Epithelial cell of esophagus (primary cell): Measurements from ENCODE around the gene SELL.

Experiments used
- DNase-seq: peaks from one replicate; pipeline ENCODE4 v3.0.0; 2010; ENCODE audit warnings: low read depth
- H3K4me3 ChIP-seq: 2 replicates; pipeline ENCODE4 v1.5.1; 2011; ENCODE audit warnings: mild to moderate bottlenecking, low read length, control low read depth
- TF ChIP-seq, protein P1 (sequence below): IDR thresholded peaks from 2 replicates; pipeline ENCODE4 v1.5.1; 2011; ENCODE audit warnings: low read depth, mild to moderate bottlenecking, low read length, control low read depth, inconsistent platforms; ENCODE audit not compliant: insufficient read depth; ENCODE audit errors: missing control alignments

The SELL gene

DNA sequence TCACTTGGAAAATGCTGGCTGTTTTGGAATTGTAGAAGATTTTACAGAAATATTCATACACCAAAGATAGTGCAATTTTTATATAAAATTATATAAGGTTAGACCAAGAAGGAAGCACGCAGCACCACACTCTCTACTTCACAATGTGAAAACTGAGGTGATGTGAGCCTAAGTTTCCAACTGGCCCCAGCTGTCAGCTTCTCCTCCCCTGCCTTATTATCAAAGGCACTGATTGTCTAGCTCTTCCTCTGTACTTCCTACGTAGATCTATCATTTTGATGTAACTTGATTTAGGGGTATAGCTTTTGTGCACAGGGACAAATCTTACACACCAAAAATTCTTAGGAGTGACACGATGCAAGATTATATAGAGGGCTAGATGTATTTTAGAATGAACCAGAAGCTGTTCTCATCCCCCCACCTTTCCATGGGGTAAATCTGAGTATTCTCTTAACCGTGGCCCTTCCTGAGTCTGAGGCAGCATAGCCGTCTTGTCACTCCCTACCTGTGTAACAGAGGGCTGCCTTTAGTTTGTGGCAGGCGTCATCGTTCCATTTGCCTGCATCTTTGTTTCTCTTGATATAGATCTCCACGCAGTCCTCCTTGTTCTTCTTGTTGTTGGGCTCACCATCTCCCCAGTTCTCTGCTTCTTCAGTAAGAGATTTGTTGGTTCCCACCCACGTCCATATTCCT, 3.4 kb downstream of the SELL start:
- TF ChIP-seq, protein P1, sequence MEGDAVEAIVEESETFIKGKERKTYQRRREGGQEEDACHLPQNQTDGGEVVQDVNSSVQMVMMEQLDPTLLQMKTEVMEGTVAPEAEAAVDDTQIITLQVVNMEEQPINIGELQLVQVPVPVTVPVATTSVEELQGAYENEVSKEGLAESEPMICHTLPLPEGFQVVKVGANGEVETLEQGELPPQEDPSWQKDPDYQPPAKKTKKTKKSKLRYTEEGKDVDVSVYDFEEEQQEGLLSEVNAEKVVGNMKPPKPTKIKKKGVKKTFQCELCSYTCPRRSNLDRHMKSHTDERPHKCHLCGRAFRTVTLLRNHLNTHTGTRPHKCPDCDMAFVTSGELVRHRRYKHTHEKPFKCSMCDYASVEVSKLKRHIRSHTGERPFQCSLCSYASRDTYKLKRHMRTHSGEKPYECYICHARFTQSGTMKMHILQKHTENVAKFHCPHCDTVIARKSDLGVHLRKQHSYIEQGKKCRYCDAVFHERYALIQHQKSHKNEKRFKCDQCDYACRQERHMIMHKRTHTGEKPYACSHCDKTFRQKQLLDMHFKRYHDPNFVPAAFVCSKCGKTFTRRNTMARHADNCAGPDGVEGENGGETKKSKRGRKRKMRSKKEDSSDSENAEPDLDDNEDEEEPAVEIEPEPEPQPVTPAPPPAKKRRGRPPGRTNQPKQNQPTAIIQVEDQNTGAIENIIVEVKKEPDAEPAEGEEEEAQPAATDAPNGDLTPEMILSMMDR = no peak
- DNase-seq = no peak
- H3K4me3 ChIP-seq = no peak overlapping the region

DNA sequence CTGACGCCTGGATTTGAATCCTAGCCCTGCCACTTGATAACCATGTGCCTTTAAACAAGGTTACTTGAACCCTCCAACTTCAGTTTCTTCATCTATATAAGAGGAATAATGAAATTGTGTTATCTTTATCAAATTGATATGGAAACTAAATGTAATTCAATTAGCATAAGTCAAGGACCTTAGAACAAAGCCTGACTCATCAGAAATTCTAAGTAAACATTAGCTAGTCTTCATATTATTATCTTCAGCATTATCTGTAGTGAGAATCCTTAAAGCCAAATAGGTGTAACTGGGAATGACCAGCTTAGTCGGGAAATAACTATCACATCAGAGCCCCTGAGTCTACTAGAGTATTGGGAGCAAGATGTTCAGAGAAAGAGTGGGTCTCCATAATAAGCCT, 6.6 kb downstream of the SELL start:
- no peak overlapping the region for H3K4me3 ChIP-seq
- TF ChIP-seq, protein P1 = no peak
- DNase-seq = no peak

DNA sequence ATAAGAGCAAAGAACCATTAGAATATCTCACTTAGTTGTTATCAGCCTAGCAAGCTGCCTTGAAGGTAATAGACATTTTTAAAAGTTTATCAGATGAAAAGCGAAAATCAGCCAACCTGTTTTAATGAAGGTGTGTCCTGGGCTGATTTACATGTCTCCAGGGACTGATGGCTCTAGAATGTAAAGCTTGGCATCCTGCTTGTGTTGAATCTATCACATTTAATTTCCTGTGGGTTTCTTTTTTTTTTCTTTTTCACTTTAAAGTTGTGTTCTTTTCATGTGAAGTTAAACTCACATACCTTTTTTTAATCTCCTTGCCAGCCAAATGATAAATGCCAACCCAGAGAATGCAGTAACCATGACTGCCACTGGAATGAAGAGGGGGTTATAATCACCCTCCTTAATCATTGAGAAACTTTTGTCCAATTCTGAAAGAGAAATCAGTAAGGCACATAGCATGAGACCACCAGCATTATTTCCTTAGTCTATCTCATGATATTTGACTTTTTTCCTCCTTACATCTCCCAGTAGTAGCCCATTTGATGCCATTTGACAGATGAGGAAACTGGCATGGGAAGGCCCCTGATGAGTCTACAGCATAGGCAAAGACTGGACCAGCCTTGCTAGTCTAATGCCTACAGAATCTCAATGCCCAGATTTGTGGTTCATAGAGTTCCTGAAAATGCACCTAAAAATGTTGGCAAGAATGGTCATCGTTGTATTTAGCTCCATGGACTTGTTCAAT, 10.0 kb downstream of the SELL start:
- H3K4me3 ChIP-seq = no peak overlapping the region
- TF ChIP-seq, protein P1 = no peak
- DNase-seq = no peak

DNA sequence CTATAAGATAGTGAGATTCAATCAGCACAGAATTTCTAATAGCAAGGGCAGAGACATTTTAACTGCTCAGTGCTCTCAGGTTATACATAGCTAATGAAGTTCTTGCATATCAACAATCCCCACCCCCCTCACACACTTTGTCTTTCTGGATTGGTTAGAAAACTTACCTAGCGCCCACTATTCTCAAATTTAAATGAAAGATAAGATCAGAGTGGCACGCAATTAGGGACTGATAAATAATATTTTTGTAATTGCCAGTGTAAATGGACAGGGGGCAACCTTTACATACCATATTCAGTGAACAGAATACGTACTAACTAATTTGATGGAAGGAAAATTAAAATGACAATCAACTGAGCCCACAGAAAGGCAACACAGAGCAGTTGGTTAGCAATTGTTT, 11.7 kb downstream of the SELL start:
- no peak for DNase-seq
- H3K4me3 ChIP-seq = no peak overlapping the region
- TF ChIP-seq, protein P1 = no peak

DNA sequence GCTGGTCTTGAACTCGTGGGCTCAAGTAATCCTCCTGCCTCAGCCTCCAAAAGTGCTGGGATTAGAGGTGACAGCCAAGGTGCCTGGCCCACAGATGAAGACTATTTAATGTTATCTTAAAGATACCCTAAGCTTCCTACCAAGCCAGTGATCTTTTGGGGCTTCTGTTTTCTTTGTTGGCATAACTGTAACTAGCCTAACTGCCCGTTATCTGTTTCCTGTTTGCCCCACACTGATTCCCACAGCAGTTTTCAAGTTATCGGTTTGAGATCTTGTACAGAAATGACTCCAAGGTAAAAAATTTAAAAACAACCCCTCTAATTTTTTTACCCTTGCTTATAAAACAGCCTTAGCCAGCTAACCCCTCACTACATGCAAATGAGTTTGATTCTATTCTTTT, 12.4 kb downstream of the SELL start:
- TF ChIP-seq, protein P1 = no peak
- no peak for DNase-seq
- no peak overlapping the region for H3K4me3 ChIP-seq

DNA sequence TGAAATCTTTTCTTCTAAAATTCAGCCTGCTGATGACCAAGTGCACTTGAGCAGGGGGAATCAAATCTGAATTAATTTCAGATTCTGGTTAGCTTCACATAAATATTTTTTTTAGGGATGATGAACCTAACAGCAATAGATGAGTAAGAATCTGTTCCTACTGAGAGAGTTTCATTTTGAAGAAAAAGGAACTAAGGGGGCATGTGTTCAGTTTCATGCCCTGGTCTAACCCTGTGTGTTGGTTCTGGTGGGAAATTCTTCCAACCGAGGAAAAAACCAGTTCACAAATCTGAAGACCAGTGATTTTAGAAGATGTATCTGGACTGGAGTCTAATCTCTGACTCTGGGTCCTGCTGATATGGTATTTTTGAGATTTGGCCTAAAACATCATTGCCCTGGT, 13.7 kb downstream of the SELL start:
- no peak overlapping the region for H3K4me3 ChIP-seq
- TF ChIP-seq, protein P1 = no peak
- DNase-seq = no peak
